Activated CD8-positive, alpha-beta memory T cell treated with anti-CD3 and anti-CD28 coated beads for 36 hours (primary cell): ENCODE measurements around the gene MYOZ2. TPM values are rescaled to one million over a fixed set of nuclear protein-coding genes. Genes with fewer than 3 reads are reported as not detected.

Experiments used
- CTCF ChIA-PET: fragments of 350-600 bp; sonication (Branson Sonifier 250); formaldehyde crosslinking; loops from one replicate; lab custom pipeline; 2021; ENCODE audit warnings: antibody characterized with exemption; lab: Charles Lee
- POLR2A ChIA-PET: fragments of 350-600 bp; sonication (Branson Sonifier 250); formaldehyde crosslinking; loops from one replicate; lab custom pipeline; 2021; ENCODE audit warnings: antibody characterized with exemption; lab: Charles Lee
- total RNA-seq, 2 experiments: library from RNA; stranded (reverse); gene quantifications; one replicate each; pipeline ENCODE4 v1.2.3, GENCODE V29; 2021

MYOZ2 gene
- total RNA-seq, result not detected

GRCh38 chr4:119135721-119136121 lies at the start of gene MYOZ2:
Gene MYOZ2 (plus strand): TSS chr4:119135832. CDS start chr4:119136526, 694 bp downstream.
- POLR2A ChIA-PET, result no interaction called here
- CTCF ChIA-PET, result no interaction called here

DNA sequence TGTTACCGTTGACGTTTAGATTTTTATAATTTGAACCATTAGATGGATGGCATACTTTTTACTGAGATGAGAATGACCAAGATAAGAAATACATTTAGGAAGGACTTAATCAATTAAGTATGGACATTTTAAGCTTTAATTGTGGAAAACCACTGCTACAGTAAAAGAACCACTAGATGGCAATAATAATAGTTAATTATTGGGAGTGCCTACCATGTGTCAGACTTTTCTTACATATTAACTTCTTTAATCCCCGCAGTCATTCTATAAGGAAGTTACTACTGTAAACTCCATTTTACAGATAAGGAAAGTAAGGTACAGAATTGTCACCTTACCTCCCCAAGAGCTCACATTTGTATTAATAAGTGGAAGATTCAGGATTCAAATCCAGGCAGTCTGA lies 48.5 kb upstream of the MYOZ2 start:
- POLR2A ChIA-PET, result no interaction called here

DNA sequence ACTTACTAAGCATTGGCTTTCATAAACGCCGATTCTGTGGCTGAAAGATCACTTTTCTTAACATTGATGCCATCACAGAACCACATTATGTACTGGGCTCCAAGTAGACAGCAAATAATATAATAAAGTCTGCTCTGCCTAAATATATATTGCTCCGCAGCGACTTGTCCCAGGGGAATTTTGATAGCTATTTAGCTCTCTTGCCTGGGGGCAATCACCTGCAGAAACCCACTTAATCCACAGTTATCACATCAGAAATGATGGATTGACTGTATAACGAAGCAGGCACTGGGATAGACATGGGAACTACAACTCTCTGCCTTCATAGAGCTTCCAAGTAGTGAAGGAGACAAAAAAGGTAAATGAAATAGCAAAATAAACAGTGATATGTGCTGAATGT lies 48.0 kb upstream of the MYOZ2 start:
- ChIA-PET POLR2A (no interaction called here), CTCF (interaction anchor here (0.5 to 1.2 kb wide), 4 partner anchors 9 to 177 kb away, joined by 3 read pairs; no protein-coding TSS in a partner anchor)

More for the DNA sequence above, 48.5 kb upstream of the MYOZ2 start:
- CTCF ChIA-PET, result interaction anchor here (0.5 to 1.2 kb wide), 4 partner anchors 10 to 177 kb away, joined by 3 read pairs; no protein-coding TSS in a partner anchor

DNA sequence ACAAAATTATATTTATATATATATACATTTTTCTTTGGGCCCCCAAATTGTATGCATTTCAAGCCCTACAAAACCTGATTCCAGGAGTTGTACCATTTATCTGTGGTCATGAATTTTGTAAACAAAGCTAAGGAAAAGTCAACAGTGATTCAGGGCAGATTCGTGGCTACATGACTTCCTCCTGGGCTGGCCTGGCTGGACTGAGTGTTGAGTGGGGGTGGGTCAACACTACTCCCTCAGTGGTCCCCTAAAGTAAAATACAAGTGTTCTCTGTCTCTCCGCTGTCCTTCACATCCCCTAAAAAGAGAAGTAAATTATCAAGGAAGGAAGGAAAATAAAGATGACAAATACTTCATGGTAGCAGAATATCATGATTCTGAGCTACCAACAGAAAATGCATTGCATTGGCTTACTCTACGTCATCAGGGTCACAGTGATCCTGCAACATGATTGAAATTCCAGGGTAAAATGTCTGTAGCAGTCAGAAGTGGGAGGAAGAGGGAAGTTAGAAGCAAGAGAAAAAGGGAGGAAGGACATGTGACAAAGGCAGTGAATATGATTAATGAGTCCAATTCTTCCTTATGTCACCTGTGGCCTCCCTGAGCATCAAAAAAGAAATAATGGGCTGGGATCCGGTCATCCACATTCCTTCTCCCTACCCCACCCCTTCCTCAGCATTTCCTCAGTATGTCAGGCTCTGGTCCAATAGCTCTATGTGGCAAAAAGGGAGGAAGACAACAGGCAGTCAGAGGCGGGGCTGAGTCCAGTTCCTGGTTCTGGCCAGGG lies 42.4 kb upstream of the MYOZ2 start:
- CTCF ChIA-PET, result interaction anchor here (0.5 to 0.7 kb wide), 2 partner anchors 54 to 626 kb away, joined by 3 read pairs; no protein-coding TSS in a partner anchor
- POLR2A ChIA-PET, result no interaction called here

DNA sequence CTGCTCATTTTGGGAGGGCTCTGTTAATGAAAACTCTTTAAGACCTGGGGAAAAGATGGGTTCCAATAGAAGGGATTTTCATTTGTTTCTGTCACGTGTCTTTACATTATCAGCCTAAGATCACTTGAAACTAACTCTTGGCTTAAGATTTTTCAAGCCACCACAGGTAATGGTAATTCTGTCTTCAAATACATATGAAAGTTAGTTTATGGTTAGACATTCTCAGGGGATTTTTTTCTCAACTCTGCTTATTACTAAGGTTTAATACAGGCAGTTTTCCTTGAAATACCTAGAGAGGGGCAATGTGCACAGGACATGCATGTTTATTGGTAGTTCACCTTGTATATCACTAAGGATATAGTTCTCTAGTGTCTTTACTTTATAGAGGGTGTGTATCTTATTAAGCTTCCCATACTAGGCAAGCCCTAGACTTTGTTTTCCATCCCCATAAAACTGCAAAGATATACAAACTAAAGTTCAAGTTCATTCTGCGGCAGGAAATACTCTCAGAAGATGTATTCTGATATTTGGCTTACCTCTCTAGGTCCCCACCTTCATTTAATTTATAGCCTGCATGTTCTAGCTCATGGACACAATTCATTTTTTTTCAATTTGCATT lies 38.2 kb upstream of the MYOZ2 start:
- POLR2A ChIA-PET, result no interaction called here
- CTCF ChIA-PET, result no interaction called here

- CTCF ChIA-PET, result no interaction called here
- POLR2A ChIA-PET, result no interaction called here
Observed at GRCh38 chr4:119098306-119098705, 37.3 kb upstream of the MYOZ2 start.

GRCh38 chr4:119099227-119099810 lies 36.3 kb upstream of the MYOZ2 start:
- ChIA-PET POLR2A (no interaction called here), CTCF (no interaction called here)

GRCh38 chr4:119100655-119101054 lies 35.0 kb upstream of the MYOZ2 start:
- CTCF ChIA-PET, result no interaction called here

DNA sequence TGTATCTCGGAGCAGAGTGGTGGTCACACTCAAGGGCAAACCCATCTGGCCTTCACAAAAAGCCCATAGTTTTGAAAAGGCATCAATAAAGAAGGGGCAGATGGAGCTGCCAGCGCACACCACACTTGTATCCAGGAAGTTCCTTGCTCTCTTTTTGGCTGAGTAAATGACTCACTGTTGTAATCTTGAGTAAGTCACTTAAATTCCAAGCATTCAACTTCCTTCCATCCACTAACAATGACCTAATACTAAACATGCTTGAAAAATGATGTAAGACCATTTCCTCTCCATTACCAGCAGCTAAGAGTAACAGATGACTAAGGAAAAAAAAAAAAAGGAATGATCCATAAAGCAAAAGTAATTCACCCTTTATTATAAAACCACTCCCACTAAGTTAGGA lies 32.4 kb upstream of the MYOZ2 start:
- ChIA-PET CTCF (interaction anchor here (0.7 kb wide), 1 partner anchor 16 kb away, joined by 3 read pairs; no protein-coding TSS in a partner anchor), POLR2A (no interaction called here)

More at GRCh38 chr4:119100655-119101054, 35.0 kb upstream of the MYOZ2 start:
- POLR2A ChIA-PET, result no interaction called here

GRCh38 chr4:119104644-119105273 lies 30.9 kb upstream of the MYOZ2 start:
- ChIA-PET POLR2A (no interaction called here), CTCF (no interaction called here)

- CTCF ChIA-PET, result no interaction called here
Observed at GRCh38 chr4:119105605-119106004, 30.0 kb upstream of the MYOZ2 start.

GRCh38 chr4:119106036-119107000 lies 29.3 kb upstream of the MYOZ2 start:
- CTCF ChIA-PET, result no interaction called here
- POLR2A ChIA-PET, result no interaction called here

More at GRCh38 chr4:119105605-119106004, 30.0 kb upstream of the MYOZ2 start:
- POLR2A ChIA-PET, result no interaction called here

GRCh38 chr4:119110121-119110520 lies 25.5 kb upstream of the MYOZ2 start:
- ChIA-PET POLR2A (no interaction called here), CTCF (no interaction called here)

GRCh38 chr4:119111296-119111695 lies 24.3 kb upstream of the MYOZ2 start:
- ChIA-PET CTCF (no interaction called here), POLR2A (no interaction called here)

DNA sequence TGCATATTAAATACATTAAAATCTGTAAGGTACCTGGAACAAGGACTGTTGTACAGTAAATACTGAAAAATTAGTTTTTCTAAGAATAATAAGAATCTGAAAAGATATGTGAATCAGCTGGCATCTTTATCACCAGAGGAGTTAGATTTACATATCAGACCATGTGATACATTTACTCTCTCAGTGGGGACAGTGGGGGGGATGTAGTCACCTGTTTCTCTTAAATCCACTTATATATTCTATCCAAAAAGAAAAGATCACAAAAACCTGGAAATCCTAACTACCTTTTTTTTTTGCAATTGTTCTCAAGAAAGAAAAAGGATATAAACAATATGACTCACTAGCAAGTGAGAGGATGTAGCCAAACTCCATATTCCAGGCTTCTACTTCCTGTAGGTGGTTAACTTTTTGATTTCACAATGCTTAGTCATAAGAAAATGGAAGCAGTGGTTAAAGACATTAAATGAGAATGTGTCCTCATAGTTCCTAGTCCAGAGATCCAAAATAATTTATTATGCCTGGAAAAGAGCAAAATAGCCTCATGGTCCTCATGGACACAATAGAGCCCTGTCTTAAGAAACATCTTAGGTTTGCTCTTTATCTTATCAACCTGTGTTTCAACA lies 22.5 kb upstream of the MYOZ2 start:
- POLR2A ChIA-PET, result no interaction called here

DNA sequence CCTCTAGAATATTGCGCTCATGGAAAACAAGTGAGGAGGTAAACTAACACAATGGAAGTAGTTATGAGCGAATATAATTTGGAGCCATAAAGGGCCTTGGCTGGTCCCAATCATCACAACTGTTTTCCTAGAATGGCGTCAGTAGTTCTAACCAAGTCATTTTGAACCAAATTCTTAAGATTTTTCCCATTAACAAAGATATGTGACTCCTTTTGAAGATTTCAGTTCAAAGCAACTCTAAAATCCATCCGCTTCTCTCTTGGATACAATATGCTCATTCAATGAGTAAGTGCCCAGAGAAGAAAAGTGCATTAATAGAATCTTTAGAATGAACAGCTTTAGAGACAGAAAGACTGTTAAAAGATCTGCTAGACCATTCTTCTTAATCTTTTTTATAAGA lies 19.6 kb upstream of the MYOZ2 start:
- ChIA-PET CTCF (no interaction called here), POLR2A (no interaction called here)

More for the DNA sequence above, 22.5 kb upstream of the MYOZ2 start:
- CTCF ChIA-PET, result interaction anchor here (0.9 kb wide), 1 partner anchor 100 kb away, joined by 3 read pairs; no protein-coding TSS in a partner anchor

GRCh38 chr4:119116925-119117900 lies 18.4 kb upstream of the MYOZ2 start:
- CTCF ChIA-PET, result no interaction called here
- POLR2A ChIA-PET, result no interaction called here
